Measurements from ENCODE around the gene PIAS1.
"Not testable (repeated sequence)": the region's sequence is repeated elsewhere in the genome, so short reads cannot be mapped to it uniquely, and the experiment has no call there.

PIAS1 gene

GRCh38 chr15:68220967-68221366, 166.9 kb downstream of the PIAS1 start:
- no peak for DNase-seq

- DNase-seq = not testable (repeated sequence)
These were observed 167.7 kb downstream of the PIAS1 start for GRCh38 chr15:68221530-68222431.

- not testable (repeated sequence) for DNase-seq
These were observed 168.3 kb downstream of the PIAS1 start for GRCh38 chr15:68222432-68222743.

GRCh38 chr15:68223171-68223570, 169.1 kb downstream of the PIAS1 start:
- DNase-seq = no peak

GRCh38 chr15:68224108-68224507, 170.0 kb downstream of the PIAS1 start:
- DNase-seq = no peak

- no peak for DNase-seq
These were observed 170.6 kb downstream of the PIAS1 start for GRCh38 chr15:68224546-68225250.

GRCh38 chr15:68225442-68225841, 171.3 kb downstream of the PIAS1 start:
- not testable (repeated sequence) for DNase-seq

- DNase-seq = no peak
These were observed 173.6 kb downstream of the PIAS1 start for GRCh38 chr15:68227643-68228142.

- DNase-seq = no peak
These were observed 174.2 kb downstream of the PIAS1 start for GRCh38 chr15:68228143-68228970.

GRCh38 chr15:68228971-68229385, 174.9 kb downstream of the PIAS1 start:
- peak in 1 of 5 donors; percentile 21 for DNase-seq

GRCh38 chr15:68229386-68230156, 175.5 kb downstream of the PIAS1 start, which contains the start of gene CLN6:
Gene CLN6 (minus strand): TSS chr15:68229728. CDS start chr15:68229584, 144 bp downstream.
- DNase-seq = peak; percentile 62 to 79 (median 72)

GRCh38 chr15:68230157-68231100, 176.3 kb downstream of the PIAS1 start:
- no peak for DNase-seq

- no peak for DNase-seq
These were observed 177.1 kb downstream of the PIAS1 start for GRCh38 chr15:68231102-68231818.

GRCh38 chr15:68232449-68232848, 178.3 kb downstream of the PIAS1 start:
- no peak for DNase-seq

- DNase-seq = no peak
These were observed 178.8 kb downstream of the PIAS1 start for GRCh38 chr15:68232937-68233336.

GRCh38 chr15:68234060-68234459, 179.9 kb downstream of the PIAS1 start:
- no peak for DNase-seq

- not testable (repeated sequence) for DNase-seq
These were observed 180.4 kb downstream of the PIAS1 start for GRCh38 chr15:68234520-68234919.

- no peak for DNase-seq
These were observed 180.9 kb downstream of the PIAS1 start for GRCh38 chr15:68235022-68235421.

- DNase-seq = no peak
These were observed 184.9 kb downstream of the PIAS1 start for GRCh38 chr15:68239025-68239424.

All from T-helper 1 cell (primary cell).